Epithelial cell of prostate (primary cell): Measurements from ENCODE around the gene AKAP12.
"Not testable (repeated sequence)": the region's sequence is repeated elsewhere in the genome, so short reads cannot be mapped to it uniquely, and the experiment has no call there.

Experiments
- DNase-seq: peaks from one replicate; pipeline ENCODE4 v3.0.0-alpha.2; 2011; ENCODE audit warnings: low read depth, low spot score
- H3K27ac ChIP-seq: fragments of 450-650 bp; 2 replicates; pipeline ENCODE4 v1.5.1; 2017; ENCODE audit warnings: mild to moderate bottlenecking

Gene AKAP12

DNA sequence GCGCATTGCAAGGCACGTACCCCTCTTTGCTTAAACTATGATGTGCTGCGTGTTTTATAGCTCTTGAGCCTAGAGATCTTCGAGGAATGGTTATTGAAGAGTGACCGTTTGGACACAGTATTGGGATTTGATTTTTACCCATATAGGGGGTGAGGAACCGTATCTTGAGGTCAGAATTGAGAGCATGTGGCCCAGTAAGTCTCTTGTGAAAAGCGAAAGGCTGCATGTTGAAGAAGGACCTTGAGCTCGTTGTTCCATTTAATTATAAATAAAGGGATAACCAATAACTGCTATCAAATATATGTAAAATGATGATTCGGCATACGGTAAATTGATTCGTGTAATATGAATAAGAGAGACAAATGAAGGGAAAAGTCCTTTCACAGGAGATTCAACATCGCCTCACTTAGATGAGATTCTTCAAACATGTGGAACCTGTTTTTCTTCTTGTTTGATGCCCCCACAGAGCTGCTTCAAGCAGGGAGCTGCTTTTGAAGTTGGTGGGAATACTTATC is 66.6 kb downstream of the AKAP12 start:
- no peak overlapping the region for H3K27ac ChIP-seq
- DNase-seq: no peak

DNA sequence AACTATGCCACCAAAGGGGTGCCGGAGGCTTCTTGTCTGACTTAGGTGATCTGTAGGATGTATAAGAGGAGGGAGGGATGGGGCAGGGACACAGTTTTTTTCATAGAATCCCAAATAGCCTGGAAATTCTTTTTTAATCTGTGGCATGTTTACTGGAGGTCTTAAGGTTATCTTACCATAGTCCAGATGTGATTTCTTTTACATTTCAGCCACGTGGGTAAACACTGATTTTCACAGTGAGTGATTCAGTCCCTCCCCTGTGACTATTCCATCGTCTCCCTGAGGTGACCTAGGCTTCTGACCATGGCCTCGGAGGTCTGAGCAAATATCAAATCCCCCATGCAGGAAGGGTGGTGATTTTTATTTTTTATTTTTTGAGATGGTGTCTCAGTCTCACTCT is 67.7 kb downstream of the AKAP12 start:
- DNase-seq: no peak
- H3K27ac ChIP-seq: no peak overlapping the region

DNA sequence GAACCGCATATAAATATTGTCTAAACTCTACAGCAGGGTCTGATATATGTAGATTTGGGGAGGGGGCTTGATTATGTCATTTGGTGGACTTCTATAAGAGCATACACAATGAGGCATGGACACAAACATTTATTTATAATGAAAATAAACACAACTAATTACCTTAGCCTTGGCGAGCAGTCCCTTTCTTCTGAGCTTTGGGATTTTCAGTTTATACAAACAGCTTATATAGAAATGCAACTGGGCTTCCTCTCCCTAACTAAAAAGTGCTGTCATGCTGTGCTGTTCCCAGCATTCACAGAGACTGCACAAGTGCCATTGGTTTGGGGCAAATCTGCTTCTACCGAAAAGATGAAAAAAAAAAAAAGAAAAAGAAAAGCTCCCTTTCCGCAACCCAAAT is 69.9 kb downstream of the AKAP12 start:
- no peak for DNase-seq
- H3K27ac ChIP-seq: no peak overlapping the region

DNA sequence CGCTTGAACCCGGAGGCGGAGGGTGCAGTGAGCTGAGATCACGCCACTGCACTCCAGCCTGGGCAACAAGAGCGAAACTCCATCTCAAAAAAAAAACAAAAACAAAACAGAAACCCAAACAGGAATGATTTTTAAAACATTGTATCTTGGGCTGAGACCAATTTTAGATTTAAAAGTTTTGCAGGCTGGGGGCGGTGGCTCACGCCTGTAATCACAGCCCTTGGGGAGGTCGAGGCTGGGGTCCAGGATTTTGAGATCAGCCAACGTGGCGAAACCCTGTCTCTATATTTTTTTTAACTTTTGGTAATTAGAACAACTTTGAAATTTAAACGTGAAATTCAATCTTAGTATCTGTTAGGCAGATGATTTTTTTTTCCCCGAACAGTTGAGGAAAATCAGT is 70.5 kb downstream of the AKAP12 start:
- no peak for DNase-seq
- H3K27ac ChIP-seq: no peak overlapping the region

DNA sequence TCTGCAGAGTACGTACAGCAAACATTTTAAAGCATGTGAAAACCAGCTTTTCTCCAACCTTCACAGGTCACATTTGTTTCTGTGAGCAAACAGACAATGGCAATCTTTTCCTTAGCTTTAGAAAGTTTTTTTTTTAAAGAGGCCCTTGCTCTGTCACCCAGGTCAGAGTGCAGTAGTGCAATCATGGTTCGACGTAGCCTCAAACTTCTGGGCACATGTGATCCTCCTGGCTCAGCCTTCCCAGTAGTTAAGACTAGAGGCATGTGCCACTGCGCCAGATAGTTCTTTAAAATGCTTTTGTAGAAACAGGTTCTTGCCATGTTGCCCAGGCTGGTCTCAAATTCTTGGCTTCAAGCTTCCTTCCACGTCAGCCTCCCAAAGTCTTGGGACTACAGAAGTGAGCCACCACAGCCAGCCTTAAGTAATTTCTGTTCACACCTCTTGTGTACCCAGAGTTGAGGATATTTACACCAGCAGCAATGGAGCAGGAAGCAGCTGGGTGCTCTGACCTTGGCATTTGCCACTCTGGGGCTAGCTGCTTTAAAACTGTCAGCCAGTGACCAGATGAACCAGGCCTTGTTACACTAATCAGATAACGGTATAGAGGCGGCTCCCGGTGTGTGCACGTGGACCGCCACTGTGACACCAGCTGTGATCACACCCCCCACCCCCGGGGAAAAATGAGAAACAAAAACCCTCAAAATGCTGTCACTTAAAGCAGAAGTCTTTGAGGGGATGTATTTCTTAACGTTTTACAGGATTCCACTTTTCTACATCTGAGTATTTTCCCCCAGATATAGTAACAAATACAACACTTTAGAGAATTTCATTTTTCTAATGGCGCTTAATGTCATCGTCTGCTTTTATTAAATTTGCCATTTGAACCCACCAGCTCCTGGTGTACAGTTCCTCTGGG is 71.3 kb downstream of the AKAP12 start:
- H3K27ac ChIP-seq: no peak overlapping the region
- DNase-seq: no peak

DNA sequence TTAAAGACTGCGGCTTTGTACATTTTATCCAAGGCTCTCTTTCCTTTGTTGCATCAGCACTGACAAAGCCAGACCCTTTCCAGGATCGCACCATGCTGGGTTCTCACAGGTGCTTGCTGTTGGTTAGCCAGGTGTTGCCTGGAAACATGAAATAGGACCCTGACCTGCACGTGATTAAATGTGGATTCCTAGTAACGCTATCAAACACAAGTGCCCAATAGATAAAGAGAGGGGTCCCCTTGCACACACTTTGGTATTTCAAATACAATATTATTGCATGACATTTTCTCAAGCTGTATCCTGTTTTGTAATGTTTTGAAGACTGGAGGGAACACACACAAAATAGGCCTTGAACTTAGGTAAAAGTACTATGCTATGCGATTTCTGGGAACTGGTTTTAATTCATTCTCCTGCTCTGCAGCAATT is 73.3 kb downstream of the AKAP12 start:
- no peak for DNase-seq
- H3K27ac ChIP-seq: no peak overlapping the region

DNA sequence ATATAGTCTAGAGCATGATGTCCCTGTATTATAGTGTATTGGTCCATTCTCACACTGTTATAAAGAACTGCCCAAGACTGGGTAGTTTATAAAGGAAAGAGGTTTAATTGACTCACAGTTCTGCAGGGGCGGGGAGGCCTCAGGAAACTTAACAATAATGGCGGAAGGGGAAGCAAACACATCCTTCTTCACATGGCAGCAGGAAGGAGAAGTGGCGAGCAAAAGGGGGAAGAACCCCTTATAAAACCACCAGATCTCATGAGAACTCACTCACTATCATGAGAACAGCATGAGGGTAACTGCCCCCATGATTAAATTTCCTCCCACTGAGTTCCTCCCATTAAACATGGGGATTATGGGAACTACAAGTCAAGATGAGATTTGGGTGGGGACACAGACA is 75.9 kb downstream of the AKAP12 start:
- not testable (repeated sequence) for DNase-seq, H3K27ac ChIP-seq

DNA sequence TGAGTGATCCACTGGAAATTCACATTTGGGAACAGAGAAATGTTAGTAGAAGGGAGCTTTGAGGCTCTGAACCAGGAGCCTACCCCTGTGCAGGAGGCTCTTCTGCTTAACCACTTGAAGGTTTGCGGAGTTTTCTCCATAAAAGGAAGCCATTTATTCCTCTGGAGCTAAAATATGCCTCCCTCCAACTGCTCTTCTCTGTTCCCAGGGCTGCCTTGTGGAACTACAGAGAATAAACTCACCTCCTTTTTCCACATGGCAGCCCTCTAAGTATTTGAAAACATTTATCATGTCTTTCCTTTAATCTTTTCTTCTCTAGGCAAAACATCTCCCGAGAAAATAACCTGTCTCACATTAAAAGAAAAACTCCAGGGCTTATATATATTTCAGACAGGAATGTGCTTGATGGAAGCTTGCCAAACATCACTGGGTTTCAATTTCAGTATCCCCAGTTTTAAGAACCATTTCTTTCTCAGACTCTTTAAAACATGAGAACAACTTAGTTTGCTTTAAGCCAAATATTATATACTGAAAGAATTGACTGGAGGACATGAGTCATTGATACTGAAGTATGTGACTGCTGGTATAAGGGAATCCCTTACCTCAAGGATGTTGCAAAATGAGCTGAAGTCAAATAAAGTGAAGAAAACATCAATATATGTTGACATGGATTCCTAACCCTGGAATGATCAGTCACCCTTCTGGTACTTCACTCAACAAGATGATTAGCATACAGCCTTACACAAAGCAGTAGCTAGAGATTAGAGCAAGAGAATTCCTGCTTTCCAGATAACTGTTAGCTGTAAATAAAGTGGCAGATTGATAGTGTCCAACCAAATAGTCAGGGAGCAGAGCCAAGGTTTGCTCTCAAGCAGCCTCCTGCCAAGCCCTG is 77.6 kb downstream of the AKAP12 start:
- DNase-seq: peak; percentile 57
- H3K27ac ChIP-seq: no peak overlapping the region

DNA sequence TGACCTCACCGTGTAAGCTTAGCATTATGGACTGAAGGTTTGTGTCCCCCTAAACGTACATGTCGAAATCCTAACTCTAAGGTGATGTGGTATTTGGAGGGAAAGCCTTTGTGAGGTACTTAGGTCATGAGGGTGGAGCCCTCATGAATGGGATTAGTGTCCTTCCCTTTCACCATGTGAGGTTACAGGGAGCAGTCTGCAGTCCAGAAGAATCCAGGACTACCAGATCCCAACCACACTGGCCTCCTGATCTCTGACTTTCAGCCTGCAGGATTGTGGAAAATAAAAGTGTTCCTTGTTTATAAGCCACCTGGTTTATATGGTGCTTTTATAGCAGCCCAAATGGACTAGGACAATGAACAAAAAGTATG is 78.2 kb downstream of the AKAP12 start:
- DNase-seq: no peak
- no peak overlapping the region for H3K27ac ChIP-seq

DNA sequence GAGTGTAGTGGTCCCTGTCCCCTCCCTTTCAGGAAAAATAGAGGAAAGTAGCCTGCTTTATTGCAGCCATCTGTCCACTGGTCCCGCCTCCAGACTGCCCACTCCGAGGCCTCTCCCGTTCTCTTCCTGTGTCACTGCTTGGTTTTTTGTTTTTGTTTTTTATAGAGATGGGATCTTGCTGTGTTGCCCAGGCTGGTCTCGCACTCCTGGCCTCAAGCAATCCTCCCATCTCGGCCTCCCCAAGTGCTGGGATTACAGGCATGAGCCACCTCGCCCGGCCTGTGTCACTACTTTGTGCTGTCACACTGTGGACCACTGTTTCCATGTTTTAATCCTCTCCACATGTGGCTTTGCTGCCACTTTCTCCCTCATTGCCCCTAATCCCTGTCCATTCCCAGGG is 80.4 kb downstream of the AKAP12 start:
- H3K27ac ChIP-seq: no peak overlapping the region
- DNase-seq: no peak

DNA sequence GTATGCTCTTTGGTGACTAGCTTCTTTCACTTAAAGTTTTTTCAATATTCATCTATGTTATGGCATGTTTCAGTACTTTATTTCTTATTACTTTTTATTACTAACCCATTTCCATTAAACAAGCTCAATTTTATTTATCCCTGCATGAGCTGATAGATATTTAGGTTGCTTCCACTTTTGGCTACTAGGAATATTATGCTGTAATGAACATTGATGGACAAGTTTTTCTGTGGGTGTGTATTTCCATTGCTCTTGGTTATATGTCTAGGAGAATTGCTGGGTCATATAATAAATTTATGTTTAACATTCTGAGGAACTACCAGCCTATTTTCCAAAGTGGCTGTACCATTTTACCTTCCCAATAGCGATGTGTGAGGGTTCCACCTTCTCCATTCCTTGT is 81.7 kb downstream of the AKAP12 start:
- DNase-seq: no peak
- H3K27ac ChIP-seq: no peak overlapping the region

DNA sequence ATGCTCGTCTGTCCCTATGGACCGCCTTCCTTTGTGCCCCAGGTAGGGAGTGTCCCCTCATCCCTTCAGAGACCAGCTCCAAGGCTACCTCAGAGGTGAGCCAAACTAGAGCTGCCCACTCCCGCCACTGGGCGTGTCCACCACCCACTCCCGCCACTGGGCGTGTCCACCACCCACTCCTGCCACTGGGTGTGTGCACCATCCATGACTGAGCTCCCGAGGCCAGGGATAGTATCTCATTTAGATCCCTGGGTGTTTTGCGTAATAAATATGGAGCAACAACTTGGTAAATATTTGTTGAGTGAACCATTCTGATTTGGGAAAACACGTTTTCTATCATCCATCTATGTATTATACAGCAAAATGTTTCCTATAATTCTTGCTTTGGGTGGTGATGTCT is 82.8 kb downstream of the AKAP12 start:
- no peak overlapping the region for H3K27ac ChIP-seq
- DNase-seq: no peak

DNA sequence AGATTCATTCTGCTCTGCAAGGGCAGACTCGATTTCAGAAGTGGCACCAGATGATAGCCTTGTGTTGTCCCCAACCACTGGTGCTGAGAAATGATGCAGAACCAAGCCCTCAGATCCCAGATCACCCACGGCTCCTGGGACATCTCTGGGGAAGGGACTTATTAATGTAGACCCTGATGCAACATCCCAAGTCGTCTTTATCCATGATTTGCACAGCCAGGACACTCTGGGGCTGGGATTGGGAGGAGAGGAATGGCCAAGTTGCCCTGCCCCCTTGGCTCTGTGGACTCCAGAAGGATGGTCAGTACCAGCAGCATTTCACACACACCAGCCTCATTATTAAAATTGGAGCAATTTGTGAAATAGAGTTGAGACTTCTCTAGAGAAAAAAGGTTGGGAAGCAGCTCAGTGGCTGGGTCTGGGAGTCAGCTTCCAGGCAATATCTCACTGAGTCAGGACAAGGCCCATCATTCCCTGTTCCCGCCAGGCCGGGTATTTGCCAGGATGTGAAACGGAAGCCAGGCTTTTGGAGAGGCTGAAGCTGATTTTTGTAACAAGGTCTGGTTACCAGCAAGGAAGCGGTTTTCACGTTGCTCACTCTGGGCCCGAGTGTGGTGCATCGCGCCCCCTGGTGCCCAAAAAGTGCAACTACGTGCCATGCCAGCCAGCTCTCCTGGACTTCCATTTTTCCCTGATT is 84.2 kb downstream of the AKAP12 start:
- DNase-seq: no peak
- no peak overlapping the region for H3K27ac ChIP-seq

DNA sequence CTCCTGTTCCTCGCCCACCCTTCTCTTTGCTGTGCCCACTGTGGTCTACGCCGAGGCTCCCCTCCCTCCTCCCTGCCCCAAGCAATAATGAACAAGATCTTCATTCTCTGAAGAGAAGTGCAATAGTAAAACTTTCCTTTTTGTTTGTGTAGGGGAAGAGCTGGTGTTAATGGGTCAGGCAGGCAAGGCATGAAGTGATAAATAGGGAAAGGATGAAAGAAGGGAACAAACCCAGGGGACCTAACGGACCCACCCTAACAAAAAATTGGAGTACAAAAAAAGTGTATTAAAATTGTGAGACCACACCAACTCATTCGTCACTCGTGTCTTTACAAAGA is 84.7 kb downstream of the AKAP12 start:
- H3K27ac ChIP-seq: no peak overlapping the region

DNA sequence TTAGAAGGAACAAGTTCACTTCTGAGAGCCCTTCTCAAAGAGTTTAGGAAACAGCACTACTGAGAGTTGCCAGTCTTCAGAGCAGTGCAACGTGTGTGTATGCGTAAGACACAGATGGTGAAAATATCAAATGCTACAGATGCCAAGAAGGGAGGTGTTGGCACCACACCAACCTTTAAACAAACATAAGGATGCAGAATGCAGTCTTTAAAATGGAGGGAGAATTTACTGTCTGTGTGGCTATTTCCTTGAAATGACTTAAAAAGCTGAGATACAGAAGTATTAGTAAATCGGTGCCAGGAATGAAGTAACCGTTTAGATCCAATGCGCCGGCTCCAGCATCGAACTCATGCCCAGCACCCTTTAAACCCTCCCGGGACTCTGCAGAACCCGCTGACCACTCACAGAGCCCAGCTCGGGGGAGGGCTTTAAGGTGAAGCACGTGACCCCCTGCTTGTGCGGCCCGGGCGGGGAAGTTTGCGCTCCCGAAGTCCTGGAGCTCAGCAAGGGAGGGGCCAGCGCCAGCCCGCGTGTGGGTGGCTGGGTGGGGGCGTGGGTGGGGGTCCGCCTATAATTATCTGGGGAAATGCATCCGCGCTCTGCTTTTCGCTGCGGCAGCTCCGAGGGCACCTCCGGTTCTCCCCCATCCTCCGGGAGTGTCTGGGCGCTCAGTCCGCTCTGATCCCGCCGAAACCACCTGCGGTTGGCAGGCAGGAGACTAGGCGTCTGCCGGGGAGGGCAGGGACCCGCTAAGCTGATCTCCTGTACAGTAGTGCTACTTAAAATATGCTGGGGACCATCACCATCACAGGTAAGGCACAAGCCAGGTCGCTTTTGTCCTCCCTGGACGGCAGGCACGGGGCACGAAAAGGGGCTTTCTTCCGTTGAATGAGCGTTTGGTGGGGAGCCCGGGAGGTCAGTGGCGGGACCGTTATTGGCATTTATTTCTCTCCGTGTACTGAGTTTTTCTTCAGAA is 85.6 kb downstream of the AKAP12 start:
- H3K27ac ChIP-seq: no peak overlapping the region
- no peak for DNase-seq

More for the DNA sequence above, 84.7 kb downstream of the AKAP12 start:
- DNase-seq: no peak

DNA sequence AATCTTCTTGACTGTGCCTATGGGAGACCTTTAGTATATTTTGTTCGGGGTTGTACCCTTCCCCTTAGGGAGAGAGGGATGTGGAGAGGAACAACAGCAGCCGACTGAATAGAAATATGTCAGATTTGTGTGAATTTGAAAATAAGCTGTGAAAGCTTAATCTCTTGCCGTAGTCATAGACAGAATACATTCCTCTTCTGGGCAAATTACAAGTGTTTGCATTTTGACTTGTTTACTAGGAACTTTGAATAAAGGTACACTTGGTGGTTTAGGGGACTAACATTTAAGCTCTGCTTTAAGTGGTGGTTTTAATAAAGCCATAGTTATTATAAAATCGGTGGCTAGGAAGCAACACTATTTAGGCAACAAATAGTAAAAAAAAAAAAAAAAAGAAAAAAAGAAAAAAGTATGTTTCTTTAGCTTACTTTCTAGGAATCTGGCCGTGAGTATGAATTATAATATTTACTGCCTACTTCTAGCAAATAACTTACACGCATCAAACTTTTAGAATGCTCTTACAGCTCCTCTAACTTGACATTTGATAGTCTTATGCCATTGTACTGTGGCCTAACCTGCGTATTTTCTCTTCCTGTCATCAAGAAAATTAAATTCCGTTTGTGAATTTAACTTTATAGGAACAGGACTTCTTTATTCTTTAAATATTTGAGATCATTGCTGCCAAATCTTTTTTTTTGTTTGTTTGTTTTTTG is 86.5 kb downstream of the AKAP12 start:
- no peak overlapping the region for H3K27ac ChIP-seq
- no peak for DNase-seq

DNA sequence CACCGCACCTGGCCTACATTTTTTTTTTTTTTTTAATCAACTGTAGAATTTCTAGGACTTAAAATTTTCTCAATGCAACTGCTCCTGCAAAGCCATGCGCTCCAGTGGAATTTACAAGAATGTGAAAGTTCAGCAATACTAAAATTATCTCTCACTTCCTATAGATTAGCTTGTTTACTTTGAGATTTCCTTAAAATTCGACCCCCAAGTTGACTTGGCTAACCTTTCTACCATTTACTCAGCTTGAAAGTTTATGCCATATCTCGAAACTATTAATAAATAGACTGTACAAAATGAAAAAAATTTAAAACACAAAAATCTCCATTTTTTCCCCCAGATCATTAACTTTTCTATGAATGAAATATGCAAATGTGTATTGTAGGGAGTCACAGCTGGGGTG is 87.3 kb downstream of the AKAP12 start:
- H3K27ac ChIP-seq: no peak overlapping the region

DNA sequence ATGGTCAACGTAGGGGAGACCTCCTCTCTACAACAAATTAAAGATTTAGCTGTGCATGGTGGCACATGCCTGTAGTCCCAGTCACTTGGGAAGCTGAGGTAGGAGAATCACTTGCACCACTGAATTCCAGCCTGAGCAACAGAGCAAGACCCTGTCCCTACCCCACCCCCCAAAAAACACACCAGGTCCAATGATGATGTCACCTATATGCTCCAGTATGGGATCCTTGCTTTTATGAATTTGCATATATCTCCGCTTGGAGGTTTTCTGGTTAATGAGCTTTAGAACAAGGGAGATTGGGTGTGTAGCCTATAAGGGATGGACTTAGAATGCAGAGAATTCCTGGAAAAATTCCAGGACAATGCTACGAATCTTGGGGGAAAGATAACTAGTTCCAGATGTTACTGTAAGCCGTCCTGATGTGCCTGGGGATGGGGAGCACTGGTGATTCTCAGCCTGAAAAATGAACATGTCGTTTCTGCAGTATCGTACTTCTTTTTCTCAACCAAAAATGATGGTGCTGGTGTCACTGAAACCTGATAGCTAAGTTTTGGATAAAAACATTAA is 90.4 kb downstream of the AKAP12 start:
- DNase-seq: no peak
- no peak overlapping the region for H3K27ac ChIP-seq

More for the DNA sequence above, 87.3 kb downstream of the AKAP12 start:
- DNase-seq: no peak
